ENCODE results near the gene ELFN1. TPM values are rescaled to one million over a fixed set of nuclear protein-coding genes. Genes with fewer than 3 reads are reported as not detected.

Gene ELFN1
- total RNA-seq, 1 donor from 2014 or later: under 0.01 TPM

GRCh38 chr7:1646957-1647891 is 22.9 kb upstream of the ELFN1 start:
- Histone ChIP-seq H3K36me3 (ENCODE audit: control insufficient read depth, insufficient read depth, low read length) (no peaks in the 10 kb centered on the region), H3K27me3 (ENCODE audit: control insufficient read depth, insufficient read depth, low read length) (no peaks in the 10 kb centered on the region), H3K4me3 (ENCODE audit: low read depth, low read length) (no peak overlapping the region)
- no peak for TF ChIP-seq CTCF (IDR thresholded peaks at IDR 0.05; ENCODE audit: insufficient read depth, low read length, severe bottlenecking)
- FAIRE-seq: no peak
- DNase-seq (ENCODE audit: low read depth): no peak

GRCh38 chr7:1647961-1648672 is 22.0 kb upstream of the ELFN1 start:
- Histone ChIP-seq H3K4me3 (ENCODE audit: low read depth, low read length) (no peak overlapping the region), H3K36me3 (ENCODE audit: control insufficient read depth, insufficient read depth, low read length) (no peaks in the 10 kb centered on the region), H3K27me3 (ENCODE audit: control insufficient read depth, insufficient read depth, low read length) (no peaks in the 10 kb centered on the region)
- DNase-seq (ENCODE audit: low read depth) (no peak), FAIRE-seq (no peak)
- TF ChIP-seq CTCF (IDR thresholded peaks at IDR 0.05; ENCODE audit: insufficient read depth, low read length, severe bottlenecking): no peak

GRCh38 chr7:1649751-1650326 is 20.2 kb upstream of the ELFN1 start:
- no peaks in the 10 kb centered on the region for H3K27me3 ChIP-seq (ENCODE audit: control insufficient read depth, insufficient read depth, low read length)
- no peak overlapping the region for H3K4me3 ChIP-seq (ENCODE audit: low read depth, low read length)
- H3K36me3 ChIP-seq (ENCODE audit: control insufficient read depth, insufficient read depth, low read length): no peaks in the 10 kb centered on the region
- FAIRE-seq (no peak), DNase-seq (ENCODE audit: low read depth) (no peak)
- TF ChIP-seq CTCF (IDR thresholded peaks at IDR 0.05; ENCODE audit: insufficient read depth, low read length, severe bottlenecking): no peak

- no peaks in the 10 kb centered on the region for H3K36me3 ChIP-seq (ENCODE audit: control insufficient read depth, insufficient read depth, low read length)
- no peak for DNase-seq (ENCODE audit: low read depth)
- FAIRE-seq: no peak
- H3K27me3 ChIP-seq (ENCODE audit: control insufficient read depth, insufficient read depth, low read length): no peaks in the 10 kb centered on the region
- no peak for TF ChIP-seq CTCF (IDR thresholded peaks at IDR 0.05; ENCODE audit: insufficient read depth, low read length, severe bottlenecking)
- no peak overlapping the region for H3K4me3 ChIP-seq (ENCODE audit: low read depth, low read length)
Measured at GRCh38 chr7:1650363-1651030, 19.6 kb upstream of the ELFN1 start.

- no peaks in the 10 kb centered on the region for H3K36me3 ChIP-seq (ENCODE audit: control insufficient read depth, insufficient read depth, low read length)
- TF ChIP-seq CTCF (IDR thresholded peaks at IDR 0.05; ENCODE audit: insufficient read depth, low read length, severe bottlenecking): no peak
- no peak overlapping the region for H3K4me3 ChIP-seq (ENCODE audit: low read depth, low read length)
- FAIRE-seq: no peak
- H3K27me3 ChIP-seq (ENCODE audit: control insufficient read depth, insufficient read depth, low read length): no peaks in the 10 kb centered on the region
- DNase-seq (ENCODE audit: low read depth): no peak
Measured at GRCh38 chr7:1651031-1651446, 19.0 kb upstream of the ELFN1 start.

All from bronchial epithelial cell (primary cell).